Caco-2 (cell line): ENCODE measurements around the gene ASRGL1. TPM values are rescaled to one million over a fixed set of nuclear protein-coding genes. Genes with fewer than 3 reads are reported as not detected.
"Not testable (repeated sequence)": the region's sequence is repeated elsewhere in the genome, so short reads cannot be mapped to it uniquely, and the experiment has no call there.

Experiments
- BruUV-seq: library from RNA; stranded (reverse); fragments of 400-500 nt; replicated peaks from 2 replicates; lab custom pipeline; 2021; lab: Mats Ljungman, UMichigan
- CTCF ChIA-PET: fragments of 300-600 bp; sonication (Branson Sonifier 250); formaldehyde crosslinking; loops from one replicate; lab custom pipeline; 2022; ENCODE audit warnings: antibody characterized with exemption; lab: Charles Lee
- POLR2A ChIA-PET: fragments of 300-600 bp; sonication (Branson Sonifier 250); formaldehyde crosslinking; loops from one replicate; lab custom pipeline; 2022; ENCODE audit warnings: antibody characterized with exemption; lab: Charles Lee
- DNase-seq, 2 experiments: peaks; one replicate each; pipeline versions ENCODE4 v3.0.0 to v3.0.0-alpha.2; 2020 to 2022
- H3K27me3 ChIP-seq: replicated peaks from 2 replicates; pipeline ENCODE4 v1.6.0; 2011; ENCODE audit warnings: low read length; ENCODE audit not compliant: control insufficient read depth, insufficient read depth
- H3K36me3 ChIP-seq: 2 replicates; pipeline ENCODE4 v1.5.1; 2011; ENCODE audit warnings: low read length; ENCODE audit not compliant: control insufficient read depth, insufficient read depth
- H3K4me1 ChIP-seq: fragments of 250-450 bp; sonication (Bioruptor Pico); 2 replicates; pipeline ENCODE4 v1.5.1; 2020; ENCODE audit warnings: mild to moderate bottlenecking
- H3K4me3 ChIP-seq: 2 replicates; pipeline ENCODE4 v1.5.1; 2011; ENCODE audit warnings: low read depth, mild to moderate bottlenecking, control low read depth, low read length
- H3K9me3 ChIP-seq: fragments of 250-450 bp; sonication (Bioruptor Pico); 2 replicates; pipeline ENCODE4 v1.5.1; 2020; ENCODE audit warnings: mild to moderate bottlenecking, moderate library complexity
- H3K27ac Mint-ChIP-seq: one replicate; pipeline ENCODE4 v1.8.0; 2022; ENCODE audit warnings: mixed read lengths; ENCODE audit not compliant: unreplicated experiment
- H3K27me3 Mint-ChIP-seq: one replicate; pipeline ENCODE4 v1.8.0; 2022; ENCODE audit warnings: mixed read lengths; ENCODE audit not compliant: insufficient read depth, unreplicated experiment
- H3K36me3 Mint-ChIP-seq: one replicate; pipeline ENCODE4 v1.8.0; 2022; ENCODE audit warnings: mild to moderate bottlenecking, mixed read lengths; ENCODE audit not compliant: insufficient read depth, unreplicated experiment
- H3K4me1 Mint-ChIP-seq: one replicate; pipeline ENCODE4 v1.8.0; 2022; ENCODE audit warnings: low read depth, mixed read lengths; ENCODE audit not compliant: unreplicated experiment
- H3K4me3 Mint-ChIP-seq: one replicate; pipeline ENCODE4 v1.8.0; 2022; ENCODE audit warnings: mild to moderate bottlenecking, moderate library complexity, mixed read lengths; ENCODE audit not compliant: unreplicated experiment
- H3K9me3 Mint-ChIP-seq: one replicate; pipeline ENCODE4 v1.8.0; 2022; ENCODE audit warnings: mixed read lengths; ENCODE audit not compliant: unreplicated experiment
- intact Hi-C: fragments of 100-400 bp; cut with micrococcal nuclease; formaldehyde crosslinking; loops from one replicate; pipeline ENCODE4 v1.10.0; 2022; ENCODE audit not compliant: unreplicated experiment
- total RNA-seq: library from RNA; stranded (reverse); gene quantifications from 2 replicates; pipeline ENCODE4 v1.2.3, GENCODE V29; 2022
- TF ChIP-seq, protein P1 (sequence below), 2 experiments: fragments of 200-600 bp in 1 of 2; IDR thresholded peaks; 1 replicate in 1 of 2; 2 replicates in 1 of 2; pipeline versions ENCODE4 v1.5.1 to v1.8.0; 2011 to 2022; ENCODE audit warnings: antibody characterized with exemption in 1 of 2, control low read depth in 1 of 2, inconsistent platforms in 1 of 2, low read depth in 1 of 2, low read length in 1 of 2, mild to moderate bottlenecking in 1 of 2, moderate library complexity in 1 of 2; ENCODE audit not compliant: insufficient read depth in 1 of 2, severe bottlenecking in 1 of 2, unreplicated experiment in 1 of 2

Gene ASRGL1
- total RNA-seq, 1 experiment from 2014 or later = 41.1 TPM

DNA sequence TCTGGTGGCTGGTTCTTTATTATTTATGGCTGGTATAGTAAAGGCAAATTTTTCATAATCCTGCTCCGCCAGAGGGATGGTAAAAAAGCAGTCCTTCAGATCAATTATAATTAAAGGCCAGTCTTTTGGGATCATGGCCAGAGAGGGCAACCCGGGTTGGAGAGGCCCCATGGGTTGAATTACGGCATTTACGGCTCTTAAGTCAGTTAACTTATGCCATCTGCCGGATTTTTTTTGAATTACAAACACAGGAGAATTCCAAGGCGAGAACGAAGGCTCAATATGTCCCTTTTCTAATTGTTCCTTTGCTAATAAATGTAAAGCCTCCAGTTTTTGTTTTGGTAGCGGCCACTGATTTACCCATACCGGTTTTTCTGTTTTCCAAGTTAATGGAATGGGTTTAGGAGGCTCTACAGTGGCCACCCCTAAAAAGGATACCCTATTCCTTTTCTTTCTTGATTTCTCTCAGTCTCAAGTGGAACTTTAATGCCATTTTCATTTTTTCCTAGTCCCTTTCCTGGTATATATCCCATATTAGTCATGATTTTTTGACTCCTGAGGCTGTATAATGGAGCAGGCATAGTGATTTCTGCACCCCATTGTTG lies 41.3 kb downstream of the ASRGL1 start:
- H3K27me3 ChIP-seq, H3K4me3 Mint-ChIP-seq, POLR2A ChIA-PET, H3K9me3 ChIP-seq, H3K4me3 ChIP-seq, H3K36me3 ChIP-seq, H3K27me3 Mint-ChIP-seq, H3K27ac Mint-ChIP-seq, H3K9me3 Mint-ChIP-seq, BruUV-seq: not testable (repeated sequence)
- intact Hi-C loops = loop anchor here (1.0 to 2.0 kb wide), 4 partner anchors 38 to 207 kb away; no protein-coding TSS in a partner anchor
- CTCF ChIA-PET = interaction anchor here (0.9 to 1.4 kb wide), 3 partner anchors 15 to 68 kb away, joined by 5 to 10 read pairs (median 5); no protein-coding TSS in a partner anchor
- H3K4me1 ChIP-seq = peaks cover 24% of the 10 kb centered on the region
- H3K4me1 Mint-ChIP-seq = peaks cover 21% of the 10 kb centered on the region
- TF ChIP-seq, protein P1, sequence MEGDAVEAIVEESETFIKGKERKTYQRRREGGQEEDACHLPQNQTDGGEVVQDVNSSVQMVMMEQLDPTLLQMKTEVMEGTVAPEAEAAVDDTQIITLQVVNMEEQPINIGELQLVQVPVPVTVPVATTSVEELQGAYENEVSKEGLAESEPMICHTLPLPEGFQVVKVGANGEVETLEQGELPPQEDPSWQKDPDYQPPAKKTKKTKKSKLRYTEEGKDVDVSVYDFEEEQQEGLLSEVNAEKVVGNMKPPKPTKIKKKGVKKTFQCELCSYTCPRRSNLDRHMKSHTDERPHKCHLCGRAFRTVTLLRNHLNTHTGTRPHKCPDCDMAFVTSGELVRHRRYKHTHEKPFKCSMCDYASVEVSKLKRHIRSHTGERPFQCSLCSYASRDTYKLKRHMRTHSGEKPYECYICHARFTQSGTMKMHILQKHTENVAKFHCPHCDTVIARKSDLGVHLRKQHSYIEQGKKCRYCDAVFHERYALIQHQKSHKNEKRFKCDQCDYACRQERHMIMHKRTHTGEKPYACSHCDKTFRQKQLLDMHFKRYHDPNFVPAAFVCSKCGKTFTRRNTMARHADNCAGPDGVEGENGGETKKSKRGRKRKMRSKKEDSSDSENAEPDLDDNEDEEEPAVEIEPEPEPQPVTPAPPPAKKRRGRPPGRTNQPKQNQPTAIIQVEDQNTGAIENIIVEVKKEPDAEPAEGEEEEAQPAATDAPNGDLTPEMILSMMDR (IDR thresholded peaks at IDR 0.05; ENCODE audit: insufficient read depth in 1 of 2, low read depth in 1 of 2, low read length in 1 of 2, severe bottlenecking in 1 of 2, unreplicated experiment in 1 of 2) = peak; percentile 38 to 77
- peaks cover 16% of the 10 kb centered on the region for H3K36me3 Mint-ChIP-seq
- DNase-seq = peak in 1 of 2 experiments; percentile 75

DNA sequence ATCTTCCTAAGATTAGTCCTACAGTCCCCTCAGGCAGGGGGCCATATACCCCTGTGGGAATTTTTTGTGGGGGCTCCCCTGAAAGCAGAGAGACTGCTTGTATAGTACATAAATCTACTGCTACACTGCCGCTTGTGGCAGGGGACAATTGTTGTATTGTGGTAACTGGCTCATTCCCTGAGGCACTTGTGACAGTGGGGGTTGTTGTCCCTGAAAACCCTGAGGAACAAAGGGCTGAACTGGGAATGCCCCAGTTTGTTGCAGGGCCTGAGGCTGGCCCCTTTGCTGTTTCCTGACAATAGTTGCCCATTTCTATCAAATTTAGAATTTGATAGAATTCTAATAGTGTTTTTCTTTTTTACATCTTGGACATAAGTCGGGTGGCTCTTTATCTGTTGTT lies 42.3 kb downstream of the ASRGL1 start:
- H3K9me3 ChIP-seq, POLR2A ChIA-PET, H3K9me3 Mint-ChIP-seq, H3K27me3 Mint-ChIP-seq, H3K36me3 ChIP-seq, H3K27ac Mint-ChIP-seq, BruUV-seq, H3K27me3 ChIP-seq, H3K4me3 ChIP-seq, H3K4me3 Mint-ChIP-seq, DNase-seq: not testable (repeated sequence)
- CTCF ChIA-PET = interaction anchor here (0.8 to 0.9 kb wide), 2 partner anchors 14 to 40 kb away, joined by 3 to 4 read pairs; no protein-coding TSS in a partner anchor
- intact Hi-C loops = loop anchor here (2.0 kb wide), 1 partner anchor 69 kb away; no protein-coding TSS in a partner anchor
- peaks cover 21% of the 10 kb centered on the region for H3K4me1 Mint-ChIP-seq
- H3K36me3 Mint-ChIP-seq = peaks cover 16% of the 10 kb centered on the region
- peaks cover 24% of the 10 kb centered on the region for H3K4me1 ChIP-seq

DNA sequence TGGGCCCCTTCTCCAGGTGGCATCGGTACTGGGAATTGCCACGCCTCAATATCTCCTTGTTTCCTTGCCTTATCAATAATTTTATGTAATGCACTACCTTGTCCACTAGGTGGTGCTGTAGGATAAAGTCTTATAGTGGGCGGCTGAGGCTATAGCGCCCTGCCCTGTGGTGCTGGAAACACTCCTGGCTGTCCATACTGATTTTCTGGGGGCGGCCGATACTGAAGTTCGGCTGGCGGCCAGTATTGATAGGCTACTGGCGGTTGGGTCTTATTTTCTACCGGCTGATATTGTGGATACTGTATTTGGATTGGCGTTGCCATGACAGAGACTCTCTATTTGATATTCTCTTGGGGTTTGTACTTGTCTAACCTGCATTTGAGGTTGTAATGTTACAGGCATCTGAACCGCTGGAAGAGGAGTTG lies 43.6 kb downstream of the ASRGL1 start:
- H3K9me3 Mint-ChIP-seq, POLR2A ChIA-PET, H3K36me3 ChIP-seq, H3K27me3 ChIP-seq, H3K4me3 ChIP-seq, BruUV-seq, H3K27me3 Mint-ChIP-seq, H3K9me3 ChIP-seq: not testable (repeated sequence)
- Mint-ChIP-seq H3K36me3 (peaks cover 22% of the 10 kb centered on the region), H3K4me3 (peak overlapping the region; percentile 51), H3K4me1 (peaks cover 21% of the 10 kb centered on the region), H3K27ac (peak overlapping the region; percentile 53)
- intact Hi-C loops = loop anchor here (1.0 to 5.0 kb wide), 2 partner anchors 101 to 179 kb away; no protein-coding TSS in a partner anchor
- CTCF ChIA-PET = interaction anchor here (0.9 to 1.3 kb wide), 2 partner anchors 14 to 172 kb away, joined by 3 read pairs; no protein-coding TSS in a partner anchor
- DNase-seq = peak; percentile 69 to 84
- TF ChIP-seq, protein P1 (IDR thresholded peaks at IDR 0.05; ENCODE audit: insufficient read depth in 1 of 2, low read depth in 1 of 2, low read length in 1 of 2, severe bottlenecking in 1 of 2, unreplicated experiment in 1 of 2) = peak; percentile 74 to 94
- peaks cover 24% of the 10 kb centered on the region for H3K4me1 ChIP-seq
